ENCODE results near the gene NDUFB4. TPM values are rescaled to one million over a fixed set of nuclear protein-coding genes. Genes with fewer than 3 reads are reported as not detected.

The NDUFB4 gene
- total RNA-seq = 30.9 and 33.1 TPM in 2 replicates

DNA sequence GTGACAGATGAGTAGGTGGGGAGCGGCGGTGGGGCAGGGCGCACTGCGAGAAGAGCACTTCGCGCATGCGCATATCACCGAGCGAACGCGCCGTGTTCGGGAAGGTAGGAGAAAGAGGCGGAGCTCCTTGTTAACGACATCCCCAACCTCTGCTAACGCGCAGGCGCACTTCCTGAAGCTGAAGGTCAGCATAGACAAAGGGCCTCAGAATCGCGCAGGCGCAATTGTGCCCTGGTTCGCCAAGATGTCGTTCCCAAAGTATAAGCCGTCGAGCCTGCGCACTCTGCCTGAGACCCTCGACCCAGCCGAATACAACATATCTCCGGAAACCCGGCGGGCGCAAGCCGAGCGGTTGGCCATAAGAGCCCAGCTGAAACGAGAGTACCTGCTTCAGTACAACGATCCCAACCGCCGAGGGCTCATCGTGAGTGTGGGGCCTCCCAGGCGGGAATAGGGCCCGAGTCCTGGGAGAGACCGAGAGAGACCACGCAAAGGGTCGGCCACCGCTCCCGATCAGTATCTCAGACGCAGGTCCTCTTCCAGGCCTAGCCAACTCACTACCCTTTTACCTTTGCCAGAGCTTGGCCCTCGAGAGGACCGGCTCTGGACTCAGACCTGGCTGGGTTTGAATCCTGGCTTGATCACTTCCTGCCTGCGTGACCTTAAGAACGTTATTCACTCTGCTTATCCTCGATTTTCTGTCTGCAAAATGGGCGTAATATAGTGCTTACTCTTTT lies at the start of gene NDUFB4:
Gene NDUFB4 (plus strand): TSS at position 221 of the 737 bp plus-strand sequence. CDS start 24 bp downstream, at position 245.

Other genes with a start within 250 kb of the NDUFB4 start
- gene LRRC58, start 247.0 kb upstream of the NDUFB4 start, total RNA-seq = 37.5 and 51.2 TPM in 2 replicates
- 920 and 1,034 TPM in 2 replicates for gene FSTL1, start 145.3 kb upstream of the NDUFB4 start, total RNA-seq
- 0.20 TPM in 1 of 2 replicates, not detected in the other for gene HGD, start 85.9 kb downstream of the NDUFB4 start, total RNA-seq
- 12.5 and 14.7 TPM in 2 replicates for gene RABL3, start 146.2 kb downstream of the NDUFB4 start, total RNA-seq
- 10.3 and 11.9 TPM in 2 replicates for gene GTF2E1, start 146.4 kb downstream of the NDUFB4 start, total RNA-seq

Data from subcutaneous preadipocyte (primary cell).